ENCODE measurements around the gene OR2A5.

OR2A5 gene

GRCh38 chr7:144032985-144033709, 15.6 kb upstream of the OR2A5 start:
- TF ChIP-seq EGR1 (IDR thresholded peaks at IDR 0.05), result no peak
- TF ChIP-seq ZBTB7A (IDR thresholded peaks at IDR 0.05; ENCODE audit: low read depth), result no peak
- TF ChIP-seq TCF12 (IDR thresholded peaks at IDR 0.05; ENCODE audit: low read depth), result no peak
- no peak for TF ChIP-seq CREB1 (IDR thresholded peaks at IDR 0.05; ENCODE audit: low read depth)
- TF ChIP-seq TEAD4 (IDR thresholded peaks at IDR 0.05), result no peak
- no peak for TF ChIP-seq CEBPB (IDR thresholded peaks at IDR 0.05)
- no peak for TF ChIP-seq FOXM1 (IDR thresholded peaks at IDR 0.05; ENCODE audit: borderline replicate concordance, low read depth)
- no peak for TF ChIP-seq EP300 (IDR thresholded peaks at IDR 0.05; ENCODE audit: borderline replicate concordance)
- no peak for TF ChIP-seq MAX (IDR thresholded peaks at IDR 0.05)
- no peak for TF ChIP-seq TAF1 (IDR thresholded peaks at IDR 0.05; ENCODE audit: low read depth)
- no peak for TF ChIP-seq NFIC (IDR thresholded peaks at IDR 0.05)
- TF ChIP-seq RAD21 (IDR thresholded peaks at IDR 0.05; ENCODE audit: low read depth), result no peak
- TF ChIP-seq, protein P1, sequence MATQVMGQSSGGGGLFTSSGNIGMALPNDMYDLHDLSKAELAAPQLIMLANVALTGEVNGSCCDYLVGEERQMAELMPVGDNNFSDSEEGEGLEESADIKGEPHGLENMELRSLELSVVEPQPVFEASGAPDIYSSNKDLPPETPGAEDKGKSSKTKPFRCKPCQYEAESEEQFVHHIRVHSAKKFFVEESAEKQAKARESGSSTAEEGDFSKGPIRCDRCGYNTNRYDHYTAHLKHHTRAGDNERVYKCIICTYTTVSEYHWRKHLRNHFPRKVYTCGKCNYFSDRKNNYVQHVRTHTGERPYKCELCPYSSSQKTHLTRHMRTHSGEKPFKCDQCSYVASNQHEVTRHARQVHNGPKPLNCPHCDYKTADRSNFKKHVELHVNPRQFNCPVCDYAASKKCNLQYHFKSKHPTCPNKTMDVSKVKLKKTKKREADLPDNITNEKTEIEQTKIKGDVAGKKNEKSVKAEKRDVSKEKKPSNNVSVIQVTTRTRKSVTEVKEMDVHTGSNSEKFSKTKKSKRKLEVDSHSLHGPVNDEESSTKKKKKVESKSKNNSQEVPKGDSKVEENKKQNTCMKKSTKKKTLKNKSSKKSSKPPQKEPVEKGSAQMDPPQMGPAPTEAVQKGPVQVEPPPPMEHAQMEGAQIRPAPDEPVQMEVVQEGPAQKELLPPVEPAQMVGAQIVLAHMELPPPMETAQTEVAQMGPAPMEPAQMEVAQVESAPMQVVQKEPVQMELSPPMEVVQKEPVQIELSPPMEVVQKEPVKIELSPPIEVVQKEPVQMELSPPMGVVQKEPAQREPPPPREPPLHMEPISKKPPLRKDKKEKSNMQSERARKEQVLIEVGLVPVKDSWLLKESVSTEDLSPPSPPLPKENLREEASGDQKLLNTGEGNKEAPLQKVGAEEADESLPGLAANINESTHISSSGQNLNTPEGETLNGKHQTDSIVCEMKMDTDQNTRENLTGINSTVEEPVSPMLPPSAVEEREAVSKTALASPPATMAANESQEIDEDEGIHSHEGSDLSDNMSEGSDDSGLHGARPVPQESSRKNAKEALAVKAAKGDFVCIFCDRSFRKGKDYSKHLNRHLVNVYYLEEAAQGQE (IDR thresholded peaks at IDR 0.05; ENCODE audit: low read depth), result no peak
- no peak for TF ChIP-seq USF1 (IDR thresholded peaks at IDR 0.05)
- TF ChIP-seq YY1 (IDR thresholded peaks at IDR 0.05; ENCODE audit: low read depth), result no peak

GRCh38 chr7:144035385-144035784, 13.4 kb upstream of the OR2A5 start:
- TF ChIP-seq MAX (IDR thresholded peaks at IDR 0.05) (no peak), USF1 (IDR thresholded peaks at IDR 0.05) (no peak), CREB1 (IDR thresholded peaks at IDR 0.05; ENCODE audit: low read depth) (no peak), NFIC (IDR thresholded peaks at IDR 0.05) (no peak), YY1 (IDR thresholded peaks at IDR 0.05; ENCODE audit: low read depth) (no peak), EP300 (IDR thresholded peaks at IDR 0.05; ENCODE audit: borderline replicate concordance) (no peak), TEAD4 (IDR thresholded peaks at IDR 0.05) (no peak), RAD21 (IDR thresholded peaks at IDR 0.05; ENCODE audit: low read depth) (no peak), TCF12 (IDR thresholded peaks at IDR 0.05; ENCODE audit: low read depth) (no peak), EGR1 (IDR thresholded peaks at IDR 0.05) (no peak), FOXM1 (IDR thresholded peaks at IDR 0.05; ENCODE audit: borderline replicate concordance, low read depth) (no peak), ZBTB7A (IDR thresholded peaks at IDR 0.05; ENCODE audit: low read depth) (no peak), CEBPB (IDR thresholded peaks at IDR 0.05) (no peak), TAF1 (IDR thresholded peaks at IDR 0.05; ENCODE audit: low read depth) (no peak)
- TF ChIP-seq, protein P1 (IDR thresholded peaks at IDR 0.05; ENCODE audit: low read depth), result no peak

DNA sequence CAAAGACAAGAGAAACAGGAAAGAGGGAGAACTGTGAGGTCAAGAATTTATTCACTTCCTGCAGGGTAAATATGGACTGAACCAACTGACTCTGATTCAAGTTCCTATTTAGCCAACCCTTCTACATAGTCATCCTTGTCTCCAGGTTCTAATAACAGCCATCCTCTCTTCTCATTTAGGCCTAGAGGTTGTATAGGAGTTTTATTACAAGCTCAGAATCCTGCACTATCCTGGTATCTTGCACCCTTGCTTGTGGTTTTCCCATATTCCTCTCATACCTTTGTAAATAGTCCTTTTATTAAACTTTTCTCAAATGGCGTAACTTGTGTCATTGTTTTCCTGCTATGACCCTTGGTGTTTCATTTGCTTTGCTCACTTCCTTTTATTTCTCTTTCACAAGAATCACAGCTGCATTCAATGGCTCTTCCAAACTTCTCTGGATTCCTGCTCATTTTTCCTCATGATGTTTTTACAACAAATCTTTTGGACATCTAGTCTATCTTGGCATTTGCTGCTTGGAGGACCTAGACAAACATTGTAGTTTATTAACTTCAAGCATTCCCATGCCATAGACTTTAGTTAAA, 12.4 kb upstream of the OR2A5 start:
- TF ChIP-seq FOXM1 (IDR thresholded peaks at IDR 0.05; ENCODE audit: borderline replicate concordance, low read depth), result no peak
- TF ChIP-seq TAF1 (IDR thresholded peaks at IDR 0.05; ENCODE audit: low read depth), result no peak
- no peak for TF ChIP-seq NFIC (IDR thresholded peaks at IDR 0.05)
- TF ChIP-seq CREB1 (IDR thresholded peaks at IDR 0.05; ENCODE audit: low read depth), result no peak
- TF ChIP-seq EP300 (IDR thresholded peaks at IDR 0.05; ENCODE audit: borderline replicate concordance), result no peak
- TF ChIP-seq, protein P1 (IDR thresholded peaks at IDR 0.05; ENCODE audit: low read depth), result no peak
- no peak for TF ChIP-seq CEBPB (IDR thresholded peaks at IDR 0.05)
- no peak for TF ChIP-seq MAX (IDR thresholded peaks at IDR 0.05)
- TF ChIP-seq YY1 (IDR thresholded peaks at IDR 0.05; ENCODE audit: low read depth), result no peak
- no peak for TF ChIP-seq USF1 (IDR thresholded peaks at IDR 0.05)
- no peak for TF ChIP-seq RAD21 (IDR thresholded peaks at IDR 0.05; ENCODE audit: low read depth)
- TF ChIP-seq ZBTB7A (IDR thresholded peaks at IDR 0.05; ENCODE audit: low read depth), result no peak
- TF ChIP-seq EGR1 (IDR thresholded peaks at IDR 0.05), result no peak
- no peak for TF ChIP-seq TCF12 (IDR thresholded peaks at IDR 0.05; ENCODE audit: low read depth)
- no peak for TF ChIP-seq TEAD4 (IDR thresholded peaks at IDR 0.05)

All from Ishikawa (cell line).